Endothelial cell of umbilical vein (primary cell): ENCODE measurements around the gene MARVELD3. TPM values are rescaled to one million over a fixed set of nuclear protein-coding genes. Genes with fewer than 3 reads are reported as not detected.

Experiments used
- BruUV-seq: library from RNA; stranded (reverse); fragments of 400-500 nt; replicated peaks from 2 replicates; lab custom pipeline; 2021; lab: Mats Ljungman, UMichigan
- CTCF ChIA-PET: fragments of 300-600, 350-600 bp; sonication (Branson Sonifier 250); formaldehyde crosslinking; loops from one replicate; lab custom pipeline; 2021; ENCODE audit warnings: antibody characterized with exemption, inconsistent platforms; lab: Charles Lee
- POLR2A ChIA-PET: fragments of 300-600, 350-600 bp; sonication (Branson Sonifier 250); formaldehyde crosslinking; loops from one replicate; lab custom pipeline; 2021; ENCODE audit warnings: antibody characterized with exemption, inconsistent platforms; lab: Charles Lee
- DNase-seq: peaks from one replicate; pipeline ENCODE4 v3.0.0-alpha.2; 2011; ENCODE audit warnings: low read depth, low spot score
- FAIRE-seq: peaks from 2 replicates; lab custom pipeline; 2011; peaks lifted over from hg19 to GRCh38; lab: Jason Lieb, UNC
- H2AFZ ChIP-seq: 2 replicates; pipeline ENCODE4 v1.6.0; 2012; ENCODE audit warnings: low read depth, low read length, control low read depth, inconsistent platforms
- H3K27ac ChIP-seq: 2 replicates; pipeline ENCODE4 v1.5.1; 2011; ENCODE audit warnings: low read depth, mild to moderate bottlenecking, control low read depth, low read length, moderate library complexity; ENCODE audit not compliant: insufficient read depth
- H3K27me3 ChIP-seq, 2 experiments: 2 replicates each; pipeline versions ENCODE4 v1.6.0 to v1.6.1; 2011; ENCODE audit warnings: low read length in 2 of 2, mixed read lengths in 1 of 2; ENCODE audit not compliant: control insufficient read depth in 2 of 2, insufficient read depth in 2 of 2
- H3K36me3 ChIP-seq, 2 experiments: 2 replicates in 1 of 2; 3 replicates in 1 of 2; pipeline ENCODE4 v1.5.1; 2011; ENCODE audit warnings: low read length in 2 of 2, mild to moderate bottlenecking in 1 of 2, moderate library complexity in 1 of 2; ENCODE audit not compliant: control insufficient read depth in 2 of 2, insufficient read depth in 2 of 2; ENCODE audit errors: extremely low read depth in 1 of 2
- H3K4me1 ChIP-seq: 3 replicates; pipeline ENCODE4 v1.5.1; 2011; ENCODE audit warnings: mild to moderate bottlenecking, low read length; ENCODE audit not compliant: control insufficient read depth, insufficient read depth; ENCODE audit errors: extremely low read depth
- H3K4me2 ChIP-seq: 2 replicates; pipeline ENCODE4 v1.6.1; 2011; ENCODE audit warnings: low read length, control low read depth, mixed read lengths; ENCODE audit not compliant: insufficient read depth
- H3K4me3 ChIP-seq, 3 experiments: fragments of 200-600 bp in 1 of 3; sonication (generic), shearing (Covaris generic) in 1 of 3; replicated peaks in 1 of 3; 2 replicates each; pipeline ENCODE4 v1.5.1; 2011 to 2016; ENCODE audit warnings: control low read depth in 3 of 3, low read length in 3 of 3, mild to moderate bottlenecking in 2 of 3, inconsistent platforms in 1 of 3, low read depth in 1 of 3, moderate library complexity in 1 of 3; ENCODE audit not compliant: insufficient read depth in 1 of 3
- H3K79me2 ChIP-seq: 2 replicates; pipeline ENCODE4 v1.6.0; 2012; ENCODE audit warnings: low read length, inconsistent platforms; ENCODE audit not compliant: control insufficient read depth, insufficient read depth
- H3K9ac ChIP-seq: replicated peaks from 2 replicates; pipeline ENCODE3; 2011; ENCODE audit warnings: low read length, control low read depth; ENCODE audit not compliant: insufficient read depth; ENCODE audit errors: extremely low read depth
- H3K9me1 ChIP-seq: replicated peaks from 3 replicates; pipeline ENCODE4 v1.6.0; 2011; ENCODE audit warnings: mild to moderate bottlenecking, low read length; ENCODE audit not compliant: control insufficient read depth, insufficient read depth; ENCODE audit errors: extremely low read depth
- H3K9me3 ChIP-seq: replicated peaks from 2 replicates; pipeline ENCODE4 v1.5.1; 2012; ENCODE audit warnings: low read length, inconsistent platforms; ENCODE audit not compliant: control insufficient read depth, insufficient read depth
- H4K20me1 ChIP-seq: replicated peaks from 2 replicates; pipeline ENCODE3; 2011; ENCODE audit warnings: mild to moderate bottlenecking, low read length; ENCODE audit not compliant: control insufficient read depth, insufficient read depth; ENCODE audit errors: extremely low read depth
- EZH2 ChIP-seq: IDR thresholded peaks from 2 replicates; pipeline ENCODE4 v1.6.1; 2012; ENCODE audit warnings: borderline replicate concordance, low read depth, mild to moderate bottlenecking, moderate library complexity, low read length, inconsistent platforms; ENCODE audit not compliant: severe bottlenecking
- FOS ChIP-seq: IDR thresholded peaks from 2 replicates; pipeline ENCODE4 v1.6.1; 2011; ENCODE audit warnings: mild to moderate bottlenecking, low read length, moderate library complexity, borderline replicate concordance; ENCODE audit not compliant: insufficient read depth
- GATA2 ChIP-seq: IDR thresholded peaks from 2 replicates; pipeline ENCODE4 v1.7.0; 2011; ENCODE audit warnings: low read depth, mild to moderate bottlenecking, moderate library complexity, mixed read lengths, low read length; ENCODE audit not compliant: insufficient read length, insufficient read depth
- JUN ChIP-seq: IDR thresholded peaks from 2 replicates; pipeline ENCODE4 v1.6.1; 2011; ENCODE audit warnings: borderline replicate concordance, low read depth; ENCODE audit not compliant: insufficient read length, insufficient read depth
- MYC ChIP-seq: IDR thresholded peaks from one replicate; pipeline ENCODE4 v1.6.1; 2011; ENCODE audit warnings: mild to moderate bottlenecking, low read depth, low read length
- POLR2A ChIP-seq: IDR thresholded peaks from 2 replicates; pipeline ENCODE4 v1.6.1; 2012; ENCODE audit warnings: low read depth, mild to moderate bottlenecking, control low read depth, low read length
- POLR2AphosphoS5 ChIP-seq: IDR thresholded peaks from 2 replicates; pipeline ENCODE4 v1.6.1; 2012; ENCODE audit warnings: low read depth, mild to moderate bottlenecking, control low read depth, low read length, moderate library complexity; ENCODE audit not compliant: insufficient read depth
- dilution Hi-C: fragments of 300-500 bp; cut with MboI; formaldehyde crosslinking; loops from one replicate; pipeline ENCODE4 v1.15.0; 2019; ENCODE audit warnings: low sequenced_read_pairs; ENCODE audit not compliant: extremely low pct_ligation_motif_present
- intact Hi-C: fragments of 100-400 bp; cut with micrococcal nuclease; formaldehyde crosslinking; loops from one replicate; pipeline ENCODE4 v1.10.0; 2022
- polyA plus RNA-seq, 4 experiments: library from polyadenylated mRNA; depleted of rRNA in 3 of 4; stranded (reverse) in 3 of 4; unstranded in 1 of 4; fragments of >200 nt; gene quantifications; 2 replicates each; pipeline versions ENCODE4 v1.2.1 to v1.2.3, GENCODE V29; 2011 to 2012; ENCODE audit warnings: missing spikeins in 1 of 4
- total RNA-seq: library from RNA; stranded (reverse); gene quantifications from 2 replicates; pipeline ENCODE4 v1.2.3, GENCODE V29; 2021
- TF ChIP-seq, protein P1 (sequence below): IDR thresholded peaks from 2 replicates; pipeline ENCODE4 v1.6.1; 2011; ENCODE audit not compliant: insufficient read depth, insufficient read length
- TF ChIP-seq, protein P2 (sequence below), 2 donors: IDR thresholded peaks; 1 replicate in 1 of 2; 2 replicates in 1 of 2; pipeline ENCODE4 v1.5.1; 2011; ENCODE audit warnings: low read length in 2 of 2, mild to moderate bottlenecking in 2 of 2, moderate library complexity in 2 of 2, control low read depth in 1 of 2, inconsistent platforms in 1 of 2, low read depth in 1 of 2; ENCODE audit not compliant: insufficient read depth in 1 of 2; ENCODE audit errors: extremely low read depth in 1 of 2

MARVELD3 gene
- total and polyA plus RNA-seq, 2 donors (not counting 3 experiments of a cell fraction or from before 2014, with no cell fraction given) = not detected

DNA sequence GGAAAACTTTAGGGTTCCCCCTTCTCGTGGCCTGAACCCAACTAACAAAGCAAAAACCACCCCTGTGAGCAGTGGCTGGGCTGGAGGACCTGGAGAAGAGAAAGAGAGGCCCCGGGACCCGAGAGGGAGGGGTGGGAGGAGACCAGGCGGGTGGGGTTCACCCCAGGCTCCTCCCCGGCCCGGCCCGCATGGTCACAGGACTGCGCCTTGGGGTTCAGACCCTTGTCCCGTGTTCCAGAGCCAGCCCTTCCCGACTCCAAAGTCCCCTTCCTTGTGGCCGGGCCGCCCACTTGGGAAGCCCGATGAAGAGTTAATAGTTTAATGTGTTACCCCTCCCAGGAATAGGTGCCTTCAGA, 852 bp downstream of the MARVELD3 start:
- no peak overlapping the region for H3K27ac ChIP-seq
- no peak overlapping the region for H3K4me2 ChIP-seq
- intact Hi-C loops = no loop called here
- H2AFZ ChIP-seq = no peak overlapping the region
- TF ChIP-seq POLR2A (no peak), EZH2 (no peak), POLR2AphosphoS5 (no peak), MYC (no peak), GATA2 (no peak), FOS (no peak), JUN (no peak)
- TF ChIP-seq, protein P1, sequence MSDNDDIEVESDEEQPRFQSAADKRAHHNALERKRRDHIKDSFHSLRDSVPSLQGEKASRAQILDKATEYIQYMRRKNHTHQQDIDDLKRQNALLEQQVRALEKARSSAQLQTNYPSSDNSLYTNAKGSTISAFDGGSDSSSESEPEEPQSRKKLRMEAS = no peak
- TF ChIP-seq, protein P2, sequence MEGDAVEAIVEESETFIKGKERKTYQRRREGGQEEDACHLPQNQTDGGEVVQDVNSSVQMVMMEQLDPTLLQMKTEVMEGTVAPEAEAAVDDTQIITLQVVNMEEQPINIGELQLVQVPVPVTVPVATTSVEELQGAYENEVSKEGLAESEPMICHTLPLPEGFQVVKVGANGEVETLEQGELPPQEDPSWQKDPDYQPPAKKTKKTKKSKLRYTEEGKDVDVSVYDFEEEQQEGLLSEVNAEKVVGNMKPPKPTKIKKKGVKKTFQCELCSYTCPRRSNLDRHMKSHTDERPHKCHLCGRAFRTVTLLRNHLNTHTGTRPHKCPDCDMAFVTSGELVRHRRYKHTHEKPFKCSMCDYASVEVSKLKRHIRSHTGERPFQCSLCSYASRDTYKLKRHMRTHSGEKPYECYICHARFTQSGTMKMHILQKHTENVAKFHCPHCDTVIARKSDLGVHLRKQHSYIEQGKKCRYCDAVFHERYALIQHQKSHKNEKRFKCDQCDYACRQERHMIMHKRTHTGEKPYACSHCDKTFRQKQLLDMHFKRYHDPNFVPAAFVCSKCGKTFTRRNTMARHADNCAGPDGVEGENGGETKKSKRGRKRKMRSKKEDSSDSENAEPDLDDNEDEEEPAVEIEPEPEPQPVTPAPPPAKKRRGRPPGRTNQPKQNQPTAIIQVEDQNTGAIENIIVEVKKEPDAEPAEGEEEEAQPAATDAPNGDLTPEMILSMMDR (IDR thresholded peaks at IDR 0.05; ENCODE audit: extremely low read depth in 1 of 2, insufficient read depth in 1 of 2, low read depth in 1 of 2, low read length in 2 of 2) = no peak
- H3K36me3 ChIP-seq = no peaks in the 10 kb centered on the region
- POLR2A ChIA-PET = no interaction called here
- FAIRE-seq (no peak), DNase-seq (no peak)
- H3K4me3 ChIP-seq = no peak overlapping the region
- no TSS peak for BruUV-seq
- dilution Hi-C loops = no loop called here
- no peaks in the 10 kb centered on the region for H4K20me1 ChIP-seq
- H3K4me1 ChIP-seq = peaks cover 2% of the 10 kb centered on the region
- no peaks in the 10 kb centered on the region for H3K9me1 ChIP-seq
- no peak overlapping the region for H3K9ac ChIP-seq
- no peaks in the 10 kb centered on the region for H3K9me3 ChIP-seq
- no peaks in the 10 kb centered on the region for H3K79me2 ChIP-seq
- peaks cover 13 to 26% of the 10 kb centered on the region in 2 experiments for H3K27me3 ChIP-seq
- CTCF ChIA-PET = no interaction called here
